GM21576 (cell line): Measurements from ENCODE around the gene CACNA1G.

Experiments
- ATAC-seq: cut with Tn5 transposase; IDR thresholded peaks from one replicate; pipeline ENCODE4 v1.9.1; 2021; ENCODE audit warnings: mild to moderate bottlenecking, moderate library complexity; ENCODE audit not compliant: unreplicated experiment

The CACNA1G gene

DNA sequence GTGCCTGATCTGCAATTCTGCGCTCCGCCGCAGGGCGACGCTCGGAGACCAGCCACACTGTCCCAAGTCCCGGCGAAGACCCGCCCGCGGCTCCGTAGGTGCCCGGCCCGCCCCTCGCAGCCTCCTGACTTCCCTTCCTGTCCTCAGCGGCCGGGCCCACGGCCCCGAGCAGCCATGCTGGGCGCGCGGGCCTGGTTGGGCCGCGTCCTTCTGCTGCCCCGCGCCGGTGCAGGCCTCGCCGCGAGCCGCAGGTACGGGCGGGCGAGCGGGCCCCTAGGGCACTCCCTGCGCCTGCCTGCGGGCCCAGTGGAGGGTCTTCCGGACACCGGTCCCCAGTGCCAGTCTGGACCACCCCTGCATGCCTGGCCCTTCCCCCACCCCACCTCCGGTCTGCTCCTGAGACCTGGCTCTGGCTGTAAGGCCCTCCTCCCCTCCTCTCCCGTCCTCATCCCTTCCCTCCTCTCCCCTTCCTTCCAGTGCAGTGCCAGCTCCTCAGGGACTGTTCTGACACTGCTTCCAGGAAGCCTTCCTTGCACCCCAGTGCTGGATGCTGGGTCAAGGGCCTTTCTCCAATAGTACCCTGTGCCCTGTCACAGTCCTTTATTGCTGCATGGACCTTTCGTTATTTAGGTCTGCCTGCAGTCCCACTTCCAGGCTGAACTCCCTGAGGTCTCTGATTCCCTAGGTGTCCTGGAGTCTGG, 13.3 kb upstream of the CACNA1G start, which contains the start of gene SPATA20:
SPATA20 (plus strand) TSS at position 140 of the 701 bp plus-strand sequence; CDS start at position 175, 35 bp downstream.
- peak; percentile 61 for ATAC-seq

GRCh38 chr17:50547736-50548083, 12.8 kb upstream of the CACNA1G start:
- no peak for ATAC-seq

DNA sequence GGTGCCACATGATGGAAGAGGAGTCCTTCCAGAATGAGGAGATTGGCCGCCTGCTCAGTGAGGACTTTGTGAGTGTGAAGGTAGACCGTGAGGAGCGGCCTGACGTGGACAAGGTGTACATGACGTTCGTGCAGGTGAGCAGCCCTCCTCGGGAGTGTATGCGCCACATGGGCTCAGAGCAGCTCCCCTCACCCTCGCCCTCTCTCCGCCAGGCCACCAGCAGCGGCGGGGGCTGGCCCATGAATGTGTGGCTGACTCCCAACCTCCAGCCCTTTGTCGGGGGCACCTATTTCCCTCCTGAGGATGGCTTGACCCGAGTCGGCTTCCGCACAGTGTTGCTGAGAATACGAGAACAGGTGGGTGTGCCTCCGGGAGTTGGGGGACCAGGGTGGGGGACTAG, 11.7 kb upstream of the CACNA1G start:
- ATAC-seq = no peak

- ATAC-seq = no peak
Measured at GRCh38 chr17:50549256-50549941, 11.1 kb upstream of the CACNA1G start.

- no peak for ATAC-seq
Measured at GRCh38 chr17:50549969-50550368, 10.5 kb upstream of the CACNA1G start.

GRCh38 chr17:50550661-50551432, 9.7 kb upstream of the CACNA1G start:
- no peak for ATAC-seq

DNA sequence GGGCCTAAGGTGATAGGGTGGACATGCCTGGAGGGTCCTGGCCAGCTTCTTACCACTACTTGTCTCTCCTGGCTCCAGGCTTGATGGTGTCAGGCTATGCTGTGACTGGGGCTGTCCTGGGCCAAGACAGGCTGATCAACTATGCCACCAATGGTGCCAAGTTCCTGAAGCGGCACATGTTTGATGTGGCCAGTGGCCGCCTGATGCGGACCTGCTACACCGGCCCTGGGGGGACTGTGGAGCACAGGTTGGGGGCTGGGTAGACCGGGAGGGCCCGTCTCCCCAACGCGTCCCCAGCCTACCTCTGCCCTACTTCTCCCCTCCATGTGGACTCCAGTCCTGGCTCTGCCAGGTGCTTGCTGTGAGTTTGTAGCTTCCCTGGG, 9.1 kb upstream of the CACNA1G start:
- no peak for ATAC-seq

DNA sequence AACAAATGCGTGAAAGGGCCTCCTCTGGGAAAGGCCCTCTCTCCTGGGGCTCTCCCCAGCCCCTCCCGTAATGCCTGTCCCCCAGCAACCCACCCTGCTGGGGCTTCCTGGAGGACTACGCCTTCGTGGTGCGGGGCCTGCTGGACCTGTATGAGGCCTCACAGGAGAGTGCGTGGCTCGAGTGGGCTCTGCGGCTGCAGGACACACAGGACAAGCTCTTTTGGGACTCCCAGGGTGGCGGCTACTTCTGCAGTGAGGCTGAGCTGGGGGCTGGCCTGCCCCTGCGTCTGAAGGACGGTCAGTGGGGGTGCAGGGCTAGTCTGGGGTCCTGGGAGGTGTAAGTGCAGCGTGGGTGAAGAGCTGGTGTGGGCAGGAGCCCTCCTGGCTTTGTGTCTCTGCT, 8.6 kb upstream of the CACNA1G start:
- no peak for ATAC-seq

DNA sequence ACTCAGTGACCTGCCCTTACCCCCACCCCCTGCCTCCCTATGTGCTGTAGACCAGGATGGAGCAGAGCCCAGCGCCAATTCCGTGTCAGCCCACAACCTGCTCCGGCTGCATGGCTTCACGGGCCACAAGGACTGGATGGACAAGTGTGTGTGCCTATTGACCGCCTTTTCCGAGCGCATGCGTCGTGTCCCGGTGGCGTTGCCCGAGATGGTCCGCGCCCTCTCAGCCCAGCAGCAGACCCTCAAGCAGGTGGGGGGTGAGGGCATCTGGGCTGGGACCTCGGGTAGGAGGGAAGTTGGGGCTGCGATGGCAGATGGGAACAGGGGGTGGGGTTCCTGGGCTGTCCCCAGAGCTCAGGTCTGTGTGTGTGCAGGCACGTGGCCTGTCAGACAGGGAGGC, 6.3 kb upstream of the CACNA1G start:
- ATAC-seq = no peak

GRCh38 chr17:50556803-50557202, 3.7 kb upstream of the CACNA1G start:
- no peak for ATAC-seq

GRCh38 chr17:50557630-50558029, 2.9 kb upstream of the CACNA1G start:
- no peak for ATAC-seq

DNA sequence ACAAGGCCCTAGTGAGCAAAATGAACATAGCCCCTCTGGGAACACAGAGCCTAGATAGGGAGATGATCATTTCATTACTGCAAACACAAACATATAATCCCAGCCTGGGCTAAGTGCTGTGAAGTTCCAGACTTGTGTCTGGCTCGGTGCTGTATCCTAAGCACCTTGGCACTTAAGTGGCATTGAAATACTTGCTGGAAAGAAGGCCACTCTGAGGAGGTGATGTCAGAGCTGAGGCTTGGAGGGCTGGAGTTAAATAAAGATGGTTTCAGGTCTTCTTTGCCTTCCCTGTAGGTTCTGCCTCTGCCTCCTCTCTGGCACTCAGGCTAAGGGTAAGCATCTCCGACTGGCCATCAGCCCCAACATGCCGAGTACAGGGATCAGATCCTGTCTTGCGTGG, 2.4 kb upstream of the CACNA1G start:
- ATAC-seq = no peak

GRCh38 chr17:50558581-50558940, 2.0 kb upstream of the CACNA1G start:
- no peak for ATAC-seq

DNA sequence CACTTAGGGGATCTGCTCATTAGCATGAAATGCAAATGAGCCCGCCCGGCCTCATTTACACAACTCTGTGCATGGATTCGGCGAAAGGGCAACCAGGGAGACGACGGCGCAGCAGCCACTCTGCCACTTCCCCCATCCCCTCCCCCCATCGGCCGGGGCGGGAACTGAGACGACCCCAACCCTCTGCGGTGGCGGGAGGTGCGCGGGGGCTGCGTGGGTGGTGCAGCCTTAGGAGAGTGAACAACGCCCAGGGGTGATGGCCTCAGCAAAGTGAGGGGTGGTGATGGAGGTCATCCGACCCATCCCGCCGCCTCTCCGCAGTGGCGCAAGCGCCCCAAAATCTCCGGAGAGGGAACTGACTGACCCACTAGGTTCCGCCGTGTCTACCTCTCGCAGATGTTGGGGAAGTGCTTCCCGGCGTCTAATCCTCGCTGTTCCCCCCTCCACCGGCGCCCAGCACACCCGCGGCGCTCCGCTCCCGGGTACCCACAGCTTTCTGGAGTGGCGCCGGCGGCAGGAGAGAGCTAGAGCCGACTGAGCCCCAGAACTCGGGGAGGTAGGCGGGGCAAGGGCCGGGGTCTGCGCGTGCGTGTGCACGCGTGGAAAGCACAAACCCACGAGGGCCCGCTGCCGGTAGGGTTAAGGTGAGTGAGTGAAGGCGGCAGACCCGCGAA, 1.4 kb upstream of the CACNA1G start:
- ATAC-seq = no peak

GRCh38 chr17:50559674-50560184, 786 bp upstream of the CACNA1G start:
- no peak for ATAC-seq

DNA sequence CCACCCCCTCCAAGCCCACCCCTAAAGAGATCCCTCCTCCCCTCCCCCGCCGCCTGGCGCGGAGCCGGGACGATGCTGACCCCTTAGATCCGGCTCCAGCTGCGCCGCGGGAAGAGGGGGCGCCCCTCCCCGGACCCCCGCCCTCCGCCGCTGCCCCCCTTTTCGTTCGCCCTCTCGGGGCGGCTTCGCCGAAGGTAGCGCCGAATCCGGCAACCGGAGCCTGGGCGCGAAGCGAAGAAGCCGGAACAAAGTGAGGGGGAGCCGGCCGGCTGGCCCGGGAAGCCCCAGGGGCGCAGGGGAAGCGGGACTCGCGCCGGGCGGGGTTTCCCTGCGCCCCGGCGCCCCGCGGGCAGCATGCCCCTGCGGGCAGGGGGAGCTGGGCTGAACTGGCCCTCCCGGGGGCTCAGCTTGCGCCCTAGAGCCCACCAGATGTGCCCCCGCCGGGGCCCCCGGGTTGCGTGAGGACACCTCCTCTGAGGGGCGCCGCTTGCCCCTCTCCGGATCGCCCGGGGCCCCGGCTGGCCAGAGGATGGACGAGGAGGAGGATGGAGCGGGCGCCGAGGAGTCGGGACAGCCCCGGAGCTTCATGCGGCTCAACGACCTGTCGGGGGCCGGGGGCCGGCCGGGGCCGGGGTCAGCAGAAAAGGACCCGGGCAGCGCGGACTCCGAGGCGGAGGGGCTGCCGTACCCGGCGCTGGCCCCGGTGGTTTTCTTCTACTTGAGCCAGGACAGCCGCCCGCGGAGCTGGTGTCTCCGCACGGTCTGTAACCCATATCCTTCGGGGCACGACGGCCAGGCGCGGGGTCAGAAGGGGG, 623 bp downstream of the CACNA1G start:
- ATAC-seq = no peak

DNA sequence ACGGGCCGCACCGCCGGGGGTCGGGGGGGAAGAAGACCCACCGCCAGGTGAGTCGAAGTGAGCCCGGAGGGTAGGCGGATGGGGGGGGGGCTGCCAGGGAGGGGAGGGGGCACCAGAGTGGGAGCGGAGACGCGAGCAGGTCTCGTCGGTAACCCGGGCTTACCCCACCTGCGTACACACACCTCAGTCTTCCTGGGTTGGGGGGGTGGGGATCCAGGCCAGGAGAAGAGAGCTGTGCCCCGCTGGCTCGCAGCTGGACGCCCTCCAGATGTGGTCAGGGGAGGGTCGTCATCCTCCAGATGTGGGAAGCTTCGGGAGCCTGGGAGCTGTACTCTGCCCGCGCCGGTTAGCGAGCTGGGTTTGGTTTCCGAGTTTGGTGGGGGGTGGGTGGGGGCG, 1.2 kb downstream of the CACNA1G start:
- ATAC-seq = no peak

- no peak for ATAC-seq
Measured at GRCh38 chr17:50562242-50563091, 2.0 kb downstream of the CACNA1G start.

GRCh38 chr17:50563092-50563511, 2.6 kb downstream of the CACNA1G start:
- ATAC-seq = no peak
